Activated CD4-positive, alpha-beta T cell treated with anti-CD3 and anti-CD28 coated beads, Interleukin-2, amount 50 U/mL, for 1 hour (primary cell): ENCODE measurements around the gene SYT5.
"Not testable (repeated sequence)": the region's sequence is repeated elsewhere in the genome, so short reads cannot be mapped to it uniquely, and the experiment has no call there.

Experiments
- DNase-seq: peaks from one replicate; pipeline ENCODE4 v3.0.0-alpha.2; 2020

Gene SYT5

DNA sequence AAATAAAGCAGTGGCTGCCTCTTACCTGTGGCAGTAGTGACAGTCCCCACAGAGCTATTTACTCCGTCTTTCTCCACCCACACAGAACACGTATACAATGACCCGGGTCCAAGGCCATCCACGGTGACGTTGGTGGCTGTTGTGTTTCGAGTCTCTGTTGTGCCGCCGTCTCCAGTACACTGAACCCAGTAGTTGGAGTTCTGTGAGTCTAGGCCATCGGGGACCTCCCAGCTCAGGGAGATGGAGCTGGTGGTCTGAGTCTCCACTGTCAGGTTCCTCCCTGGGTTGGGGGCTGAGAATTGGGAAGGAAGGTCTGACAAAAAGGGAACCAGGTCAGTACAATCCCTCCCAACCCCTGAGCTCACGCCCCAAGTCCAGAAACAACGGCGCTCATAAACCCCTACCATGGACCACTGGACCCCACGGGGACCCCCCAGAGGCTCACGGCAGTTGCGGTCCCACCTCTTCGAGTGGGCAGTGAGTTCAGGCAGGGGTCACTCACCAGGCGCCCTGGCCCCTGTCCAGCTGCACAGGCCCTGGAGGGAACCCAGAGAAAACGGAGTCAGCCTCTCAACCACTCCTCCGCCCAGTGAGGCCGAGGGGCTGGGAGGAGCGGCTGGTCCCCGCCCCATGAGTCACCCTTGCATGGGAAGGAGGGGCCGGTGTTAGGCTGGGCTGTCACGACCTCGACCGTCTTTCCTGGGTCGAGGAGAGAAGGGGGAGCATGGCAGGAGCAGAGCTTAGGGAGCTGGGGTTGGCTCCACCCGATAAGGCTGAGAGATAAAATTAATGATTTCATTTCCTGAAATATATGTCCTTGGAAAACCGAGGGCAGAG is 26.8 kb upstream of the SYT5 start:
- no peak for DNase-seq

DNA sequence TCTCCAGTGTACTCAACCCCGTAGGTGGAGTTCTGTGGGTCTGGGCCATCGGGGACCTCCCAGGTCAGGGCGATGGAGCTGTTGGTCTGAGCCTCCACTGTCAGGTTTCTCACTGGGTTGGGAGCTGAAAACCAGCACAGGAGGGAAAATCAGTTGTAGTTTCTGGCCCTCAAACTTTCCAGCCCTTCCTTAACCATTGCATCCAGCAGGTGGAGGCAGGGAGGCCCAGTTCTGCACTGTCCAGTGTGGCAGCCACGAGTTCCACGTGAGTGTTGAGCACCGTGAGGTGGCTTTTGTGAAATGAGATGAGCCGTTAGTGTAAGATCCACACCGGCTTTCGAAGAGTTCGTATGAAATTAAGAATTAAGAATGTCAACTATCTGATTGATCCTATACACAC is 22.1 kb upstream of the SYT5 start:
- DNase-seq, result not testable (repeated sequence)

DNA sequence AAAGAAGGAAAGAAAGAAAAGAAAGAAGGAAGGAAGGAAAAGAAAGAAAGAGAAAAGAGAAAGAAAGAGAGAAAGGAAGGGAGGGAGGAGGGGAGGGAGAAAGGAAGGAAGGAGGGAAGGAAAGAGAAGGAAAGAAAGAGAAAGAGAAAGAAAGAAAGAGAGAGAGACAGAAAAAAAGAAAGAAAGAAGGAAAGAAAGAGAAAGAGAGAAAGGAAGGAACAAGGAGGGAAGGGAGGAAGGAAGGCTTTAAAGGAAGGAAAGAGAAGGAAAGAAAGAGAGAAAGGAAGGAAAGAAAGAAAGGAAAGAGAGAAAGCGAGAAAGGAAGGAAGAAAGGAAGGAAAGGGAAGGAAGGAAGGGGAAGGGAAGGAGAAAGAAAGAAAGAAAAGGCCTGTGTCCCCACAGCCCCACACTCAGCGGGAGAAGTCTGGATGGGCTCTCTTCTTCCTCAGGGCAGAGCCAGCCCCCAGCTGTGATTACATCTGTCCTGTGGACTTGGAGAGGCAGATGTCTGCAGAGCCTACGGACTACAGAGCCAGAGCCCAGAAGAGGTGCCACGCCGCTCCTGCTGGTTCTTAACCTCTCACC is 19.6 kb upstream of the SYT5 start:
- DNase-seq, result no peak

DNA sequence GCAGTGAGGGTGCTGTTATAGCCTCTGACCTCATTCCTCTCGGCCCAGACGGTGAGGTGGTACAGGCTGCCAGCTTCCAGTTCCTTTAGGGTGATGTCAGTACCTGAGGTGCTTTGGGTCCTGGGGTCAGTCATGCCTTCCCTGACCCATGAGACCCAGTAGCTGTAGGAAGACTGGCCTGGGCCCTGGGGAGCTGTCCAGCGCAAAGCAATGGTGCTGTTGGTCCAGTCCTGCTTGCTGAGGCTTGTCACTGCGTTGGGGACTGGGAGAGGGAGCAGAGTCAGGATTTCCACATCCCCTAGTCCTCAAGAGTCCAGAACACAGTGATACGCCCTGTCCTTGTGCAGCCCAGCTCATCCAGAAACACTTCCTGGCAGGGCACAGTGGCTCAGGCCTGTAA is 18.6 kb upstream of the SYT5 start:
- no peak for DNase-seq

DNA sequence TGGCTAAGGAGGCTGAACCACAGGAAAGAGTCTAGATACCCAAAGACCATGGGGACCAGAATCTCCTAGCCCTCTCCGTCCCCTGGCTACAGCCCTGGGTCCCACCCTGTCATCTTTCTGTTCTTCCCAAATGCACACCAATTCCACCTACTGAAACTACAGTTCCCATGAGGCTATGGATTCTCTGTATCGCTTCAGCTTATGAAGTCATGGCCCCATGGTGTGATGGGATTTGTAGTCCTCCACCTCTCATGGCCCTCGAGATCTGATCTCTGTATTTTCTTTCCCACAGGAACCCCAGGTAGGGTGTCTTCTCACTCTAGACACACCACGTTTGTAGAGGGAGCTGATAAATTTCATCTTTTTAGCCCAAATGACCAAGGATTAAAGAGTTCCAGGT is 17.4 kb upstream of the SYT5 start:
- DNase-seq, result no peak

DNA sequence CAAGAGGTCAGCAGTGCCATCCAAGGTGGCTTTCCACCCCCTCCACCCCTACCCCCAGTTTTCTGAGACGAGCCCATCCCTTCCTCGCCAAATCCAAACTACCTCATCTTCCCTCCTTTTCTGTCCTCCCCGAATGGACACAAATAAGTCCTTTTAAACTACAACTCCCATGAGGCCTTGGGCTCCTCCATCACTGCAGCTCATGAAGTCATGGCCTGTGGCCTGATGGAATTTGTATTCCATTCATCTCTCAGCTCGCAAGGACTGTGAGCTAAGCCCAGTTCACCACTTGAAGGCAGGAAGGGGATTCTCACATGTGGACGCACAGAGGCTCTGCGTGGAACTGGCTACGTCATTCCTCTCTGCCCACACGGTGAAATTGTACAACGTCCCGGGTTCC is 16.7 kb upstream of the SYT5 start:
- DNase-seq, result no peak

DNA sequence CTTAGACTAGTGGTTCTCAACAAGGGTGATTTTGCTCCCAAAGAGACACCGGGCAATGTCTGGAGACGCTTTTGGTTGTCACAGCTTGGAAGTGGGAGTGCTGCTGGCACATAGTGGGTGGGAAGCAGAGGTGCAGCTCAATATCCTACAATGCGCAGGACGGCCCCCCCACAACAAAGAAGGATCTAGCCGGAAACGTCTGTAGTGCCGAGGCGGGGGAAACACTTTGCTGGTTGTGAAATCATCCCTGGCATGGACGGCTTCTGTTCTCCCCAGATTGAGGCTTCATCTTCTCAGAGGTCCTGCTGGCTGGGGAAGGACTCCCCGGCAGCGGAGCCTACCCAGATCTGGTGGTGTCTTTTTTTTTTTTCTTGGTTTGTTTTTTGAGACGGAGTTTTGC is 13.4 kb upstream of the SYT5 start:
- no peak for DNase-seq

DNA sequence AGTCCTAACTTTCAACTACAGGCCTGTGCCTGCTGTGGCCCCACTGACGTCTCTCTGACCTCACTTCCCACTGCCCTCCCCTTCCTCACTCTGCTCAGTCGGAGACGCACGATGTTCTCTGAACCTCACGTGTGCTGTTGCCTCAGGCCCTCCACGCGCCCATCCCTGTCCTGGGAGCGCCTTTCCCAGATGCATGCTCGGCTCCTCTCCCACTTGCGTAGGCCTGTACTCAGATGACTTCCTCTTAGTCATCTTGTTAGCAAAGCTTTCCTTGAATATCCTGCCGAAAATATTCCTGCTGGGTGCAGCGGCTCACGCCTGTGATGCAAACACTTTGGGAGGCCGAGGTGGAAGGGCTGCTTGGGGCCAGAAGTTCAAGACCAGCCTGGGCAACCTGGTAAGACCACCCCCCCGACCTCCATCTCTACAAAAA is 9.3 kb upstream of the SYT5 start:
- no peak for DNase-seq

DNA sequence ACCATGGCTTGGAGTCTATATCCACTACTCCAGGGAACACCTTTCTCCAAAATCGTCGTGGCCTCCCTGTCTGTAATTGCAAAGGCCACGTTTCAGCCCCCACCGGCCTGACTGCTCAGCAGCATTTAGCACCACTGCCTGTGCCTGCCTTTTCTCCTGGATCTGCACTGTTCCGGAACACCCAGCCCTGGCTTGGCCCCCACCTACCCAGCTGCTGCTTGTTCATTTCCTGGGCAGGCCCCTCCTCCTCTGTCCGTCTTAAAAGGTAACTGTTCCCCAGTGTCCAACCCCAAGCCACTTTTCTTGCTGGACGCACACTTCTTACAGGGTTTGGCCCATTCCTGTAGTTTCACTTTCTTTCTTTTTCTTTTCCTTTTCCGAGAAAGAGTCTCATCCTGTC is 8.5 kb upstream of the SYT5 start:
- DNase-seq, result no peak

DNA sequence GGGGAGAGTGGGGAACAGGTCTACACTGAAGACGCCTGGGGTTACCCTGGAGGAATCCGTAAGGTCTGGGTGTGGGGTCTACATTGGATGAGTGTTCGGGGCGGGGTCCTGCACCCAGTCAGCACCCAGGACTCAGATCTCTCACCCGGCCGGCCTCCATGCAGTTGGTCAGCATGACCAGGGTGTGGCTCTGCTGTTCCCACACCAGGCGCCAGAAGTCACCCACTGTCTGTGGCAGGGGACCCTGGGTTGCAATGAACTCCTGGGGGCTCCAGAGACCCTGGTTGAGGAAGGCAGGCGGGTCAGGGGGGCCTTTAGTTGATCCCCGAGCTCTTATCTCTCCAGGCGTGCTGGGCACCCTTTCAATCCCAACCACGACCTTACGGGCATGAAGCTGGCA is 6.0 kb upstream of the SYT5 start:
- DNase-seq, result no peak

DNA sequence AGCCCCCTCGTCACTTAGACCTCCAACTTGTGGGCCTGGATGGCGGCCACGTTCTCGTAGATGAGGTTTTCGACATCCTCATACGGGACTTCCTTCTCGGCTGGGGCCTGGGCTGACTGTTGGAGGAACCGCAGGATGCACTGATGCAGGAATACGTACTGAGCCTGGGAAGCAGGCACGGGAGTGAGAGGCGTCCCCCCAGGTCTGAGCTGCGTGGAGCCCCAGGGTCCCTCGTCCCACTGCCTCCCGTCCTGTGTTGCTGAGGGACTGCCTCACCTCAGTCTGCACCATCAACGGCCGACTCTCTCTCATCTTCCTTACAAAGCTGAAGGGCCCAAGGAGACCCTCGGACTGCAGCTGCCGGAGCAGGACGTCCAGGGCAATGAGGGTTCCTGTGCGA is 1.7 kb upstream of the SYT5 start:
- no peak for DNase-seq

DNA sequence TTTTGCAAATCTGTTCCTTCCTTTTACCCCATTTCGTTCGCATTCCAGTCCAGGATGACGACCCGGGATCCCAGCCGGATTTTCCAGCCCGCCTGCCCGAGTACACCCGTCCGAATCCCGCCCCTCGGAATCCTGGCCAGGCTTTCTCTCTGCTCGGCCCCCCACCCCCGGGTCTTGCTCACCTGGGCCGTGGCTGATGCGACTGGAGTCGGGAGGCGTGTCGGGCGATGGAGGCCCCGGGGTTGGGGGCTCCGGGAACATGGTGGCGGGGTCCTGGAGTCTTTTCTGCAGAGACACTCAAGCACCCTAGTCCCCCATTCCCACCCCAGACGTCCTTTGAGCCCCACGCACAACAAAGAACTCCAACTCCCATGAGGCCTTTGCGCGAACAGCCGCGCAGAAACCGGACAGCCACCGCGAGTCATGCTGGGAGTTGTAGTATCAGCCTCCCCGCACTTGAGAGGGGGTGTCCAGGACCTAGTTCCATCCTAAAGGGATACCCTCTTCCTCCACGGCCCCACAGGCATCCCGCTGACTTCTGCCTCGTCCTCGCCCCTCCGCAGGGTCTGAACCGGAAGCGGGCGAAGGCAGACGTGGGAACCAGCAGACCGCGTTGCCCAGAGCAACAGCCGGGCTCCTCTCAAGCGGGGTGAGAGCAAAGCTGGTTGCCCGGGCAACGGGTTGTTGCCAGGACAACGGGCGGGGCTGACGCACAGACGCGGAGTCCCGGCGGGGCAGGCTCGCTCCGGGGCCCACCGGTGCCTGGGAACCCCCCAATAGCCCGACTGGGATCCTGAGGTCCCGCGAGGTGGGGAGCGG is 1.1 kb downstream of the SYT5 start:
- DNase-seq, result peak; percentile 98

DNA sequence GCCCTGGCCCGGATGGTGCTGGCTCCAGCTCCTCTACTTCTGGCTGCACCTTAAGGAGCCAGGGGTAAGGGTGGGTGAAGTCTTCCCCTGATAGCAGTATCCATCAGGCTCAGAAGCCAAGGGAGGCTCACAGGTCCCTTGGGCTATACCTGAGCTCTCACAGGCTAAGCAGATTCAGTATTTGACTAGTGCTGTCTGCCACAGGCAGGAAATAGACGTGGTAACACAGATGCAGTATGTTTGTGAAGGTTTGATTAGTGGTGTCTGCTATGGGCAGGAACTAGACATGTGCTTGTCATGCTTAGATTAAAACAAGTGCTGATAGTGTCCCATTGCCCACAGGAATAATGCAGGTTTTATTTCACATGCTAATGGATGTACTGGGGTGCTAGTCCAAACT is 4.0 kb downstream of the SYT5 start:
- no peak for DNase-seq

DNA sequence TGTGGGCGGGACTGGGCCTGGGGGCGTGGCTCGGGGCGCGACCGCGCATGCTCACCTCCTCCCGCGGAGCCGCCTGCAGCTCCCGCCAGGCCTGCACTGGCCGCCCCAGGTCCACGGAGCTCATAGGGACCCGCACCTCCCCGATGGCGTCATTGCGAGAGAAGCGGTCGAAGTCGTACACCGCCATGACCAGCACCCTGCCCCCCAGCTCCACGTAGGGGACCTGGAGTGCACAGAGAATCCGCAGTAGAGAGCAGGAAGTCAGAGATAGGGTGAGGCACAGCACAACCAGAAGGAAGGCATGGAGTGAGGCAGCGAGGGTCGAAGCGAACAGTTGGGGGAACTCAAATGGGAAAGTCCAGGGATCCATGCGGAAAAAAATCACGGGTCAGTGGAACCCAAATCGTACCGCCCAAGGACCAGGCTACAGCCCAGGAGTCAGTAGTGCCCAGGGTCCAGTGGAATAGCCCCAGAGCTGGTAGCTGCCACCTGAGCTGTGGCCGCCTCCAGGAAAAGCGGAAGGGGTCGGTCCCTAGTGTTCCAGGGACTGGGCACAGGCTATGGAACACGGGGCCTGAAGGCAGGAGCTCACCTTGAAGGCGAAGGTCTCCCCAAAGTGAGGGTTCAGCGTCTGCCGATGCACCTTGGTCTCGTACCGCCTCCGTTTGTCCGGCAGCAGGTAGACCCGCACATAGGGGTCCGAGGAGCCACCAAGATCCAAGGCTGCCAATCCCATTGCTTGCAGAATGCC is 4.8 kb downstream of the SYT5 start:
- no peak for DNase-seq

DNA sequence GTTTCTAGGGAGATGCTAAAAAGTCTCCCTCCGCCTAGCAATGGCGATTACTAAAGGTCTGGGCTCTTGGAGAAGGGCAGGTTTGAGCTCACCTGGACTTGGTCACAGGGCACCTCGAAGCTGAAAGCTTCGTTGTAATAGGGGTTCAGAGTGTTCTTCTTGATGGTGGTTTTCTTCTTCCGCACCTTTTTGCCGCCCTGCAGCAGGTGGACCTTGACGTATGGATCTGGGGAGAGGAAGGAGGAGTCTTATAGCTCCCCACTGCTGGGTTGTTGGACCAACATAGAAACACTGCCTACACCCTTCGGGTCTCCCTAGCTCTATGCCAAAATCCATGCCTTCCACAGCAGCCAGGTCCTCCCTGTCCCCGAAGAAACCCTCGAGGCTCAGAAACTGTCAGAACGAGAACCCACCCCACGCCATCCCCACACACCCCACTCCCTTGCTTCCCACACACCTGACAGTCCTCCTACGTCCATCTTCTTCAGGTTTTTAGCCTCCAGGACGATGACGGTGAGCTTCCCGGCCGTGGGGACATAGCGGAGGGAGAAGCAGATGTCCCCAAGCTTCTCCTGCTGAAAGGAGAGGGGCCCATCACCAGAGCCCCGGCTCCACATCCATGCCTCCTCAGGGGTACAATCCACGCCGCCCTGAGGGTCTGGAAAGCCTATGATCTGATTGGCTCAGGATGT is 5.5 kb downstream of the SYT5 start:
- DNase-seq, result no peak

DNA sequence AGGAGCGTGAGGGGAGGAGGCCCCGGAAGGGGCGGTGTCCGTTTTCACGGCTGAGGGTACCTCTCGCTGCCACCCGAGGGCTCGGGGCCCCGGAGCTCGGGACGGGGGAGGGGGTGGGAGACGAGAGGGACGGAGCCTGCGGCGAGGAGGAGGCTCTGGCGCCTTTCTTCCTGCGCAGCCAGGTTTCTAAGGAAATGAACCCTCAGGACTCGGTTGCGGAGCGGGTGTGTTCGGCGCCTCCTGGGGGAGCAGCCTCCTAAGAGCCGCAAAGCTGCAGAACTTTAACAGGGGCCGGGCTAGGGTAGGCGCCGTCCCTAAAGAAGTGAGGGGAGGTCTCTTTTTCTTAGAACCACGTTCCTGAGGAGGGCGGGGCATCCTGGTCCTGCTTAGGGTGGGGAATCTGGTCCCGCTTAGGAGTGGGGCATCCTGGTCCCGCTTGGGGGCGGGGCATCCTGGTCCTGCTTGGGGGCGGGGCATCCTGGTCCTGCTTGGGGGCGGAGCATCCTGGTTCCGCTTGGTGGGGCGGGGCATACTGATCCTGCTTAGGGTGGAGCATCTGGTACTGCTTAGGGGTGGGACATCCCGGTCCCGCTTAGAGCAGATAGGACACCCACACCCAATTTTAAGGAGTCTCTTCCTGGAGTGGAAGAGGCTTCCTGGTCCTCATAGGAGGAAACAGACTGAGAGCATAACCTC is 6.2 kb downstream of the SYT5 start:
- DNase-seq, result no peak

DNA sequence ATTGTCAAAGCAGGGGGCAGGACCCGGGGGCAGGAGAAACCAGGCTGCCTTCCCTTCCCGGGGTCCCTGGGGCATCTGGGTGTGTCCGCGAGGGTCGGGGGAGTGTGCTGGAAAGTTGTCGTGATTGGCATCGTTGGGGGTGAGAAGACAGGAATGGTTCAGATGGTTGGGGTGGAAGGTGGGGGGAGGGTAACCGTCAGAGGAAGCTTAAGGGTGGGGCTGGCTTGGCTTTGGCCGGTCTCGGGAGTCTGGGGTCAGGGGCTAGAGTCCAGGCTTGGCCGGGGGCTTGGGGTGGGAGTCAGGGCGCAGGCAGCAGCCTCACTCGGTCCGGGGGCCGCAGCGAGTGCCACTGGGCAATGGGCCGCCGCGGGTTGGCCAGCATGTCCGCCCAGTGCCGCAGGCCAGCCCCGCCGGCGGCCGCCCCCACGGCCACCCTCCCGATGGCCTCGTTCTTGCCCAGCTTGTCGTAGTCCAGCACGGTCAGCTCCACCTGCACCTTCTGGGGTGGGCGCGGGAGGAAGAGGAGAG is 6.8 kb downstream of the SYT5 start:
- no peak for DNase-seq

DNA sequence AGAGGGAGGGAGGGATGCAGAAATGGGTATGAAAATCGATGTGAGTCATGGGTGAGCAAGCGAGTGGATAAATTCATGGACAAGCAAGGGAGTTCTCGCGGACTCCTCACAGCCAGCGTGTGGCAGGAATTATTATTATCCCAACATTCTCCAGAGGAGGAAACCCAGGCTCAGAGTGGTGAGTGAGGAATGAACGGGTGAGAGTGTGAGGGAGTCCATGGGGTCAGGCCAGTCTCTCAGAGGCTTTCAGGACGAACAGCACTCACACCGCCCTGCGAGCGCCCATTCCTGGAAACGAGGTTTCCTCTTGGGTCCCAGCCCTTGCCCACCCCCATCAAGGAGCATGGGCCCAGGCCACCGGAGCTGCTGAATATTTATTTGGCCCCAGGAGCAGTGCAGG is 7.3 kb downstream of the SYT5 start:
- no peak for DNase-seq

DNA sequence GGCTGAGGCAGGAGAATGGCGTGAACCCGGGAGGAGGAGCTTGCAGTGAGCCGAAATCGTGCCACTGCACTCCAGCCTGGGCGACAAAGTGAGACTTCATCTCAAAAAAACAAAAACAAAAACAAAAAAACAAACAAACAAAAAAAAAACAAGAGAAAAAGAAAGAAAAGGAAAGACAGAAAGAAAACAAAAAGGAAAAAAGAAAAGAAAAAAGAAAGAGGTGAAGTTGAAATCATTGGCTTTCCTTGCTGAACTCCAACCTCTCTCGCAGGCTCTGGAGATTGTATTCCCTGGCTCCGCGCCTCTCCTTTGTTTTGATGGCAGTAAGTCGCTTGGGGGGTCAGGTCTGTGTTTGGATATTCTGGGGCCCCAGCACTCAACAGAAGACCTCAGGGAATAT is 7.8 kb downstream of the SYT5 start:
- not testable (repeated sequence) for DNase-seq

DNA sequence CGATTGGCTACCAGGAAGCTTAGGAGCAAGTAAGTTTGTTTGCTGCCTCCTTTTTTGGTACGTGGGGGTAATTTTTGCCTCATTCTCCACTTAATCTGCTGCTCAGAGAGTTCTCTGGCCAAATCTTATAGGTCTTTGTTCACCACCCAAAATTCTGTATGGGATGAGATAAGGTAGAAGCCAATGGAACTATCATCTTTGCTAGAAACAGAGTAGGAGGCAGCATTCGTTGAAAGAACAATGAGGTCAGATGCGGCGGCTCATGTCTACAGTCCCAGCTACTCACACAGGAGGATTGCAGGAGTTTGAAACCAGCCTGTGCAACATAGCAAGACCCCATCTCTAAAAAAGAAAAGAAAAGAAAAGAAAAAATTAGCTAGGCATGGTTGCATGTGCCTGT is 8.6 kb downstream of the SYT5 start:
- no peak for DNase-seq

DNA sequence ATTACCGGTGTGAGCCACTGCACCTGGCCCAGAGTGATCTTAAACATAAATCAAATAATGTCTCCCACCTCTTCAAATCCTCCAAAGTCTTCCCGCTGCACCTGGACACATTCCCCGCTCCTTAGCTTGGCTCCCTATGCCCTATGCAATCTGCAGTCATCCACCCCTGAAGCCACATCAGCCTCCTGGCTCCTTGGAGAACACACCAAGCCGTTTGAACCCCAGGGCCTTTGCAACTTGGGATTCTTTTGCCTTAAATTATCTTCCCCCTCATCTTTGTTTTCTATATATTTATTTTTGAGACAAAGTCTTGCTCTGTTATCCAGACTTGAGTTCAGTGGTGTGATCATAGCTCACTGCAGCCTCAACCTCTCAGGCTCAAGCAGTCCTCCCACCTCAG is 11.0 kb downstream of the SYT5 start:
- no peak for DNase-seq
